Transverse colon (tissue), 4 donors: ENCODE results near the gene FOXL1.

Experiments used
- POLR2A ChIP-seq: fragments of 450-650 bp; IDR thresholded peaks from one replicate; pipeline ENCODE4 v1.6.1; 2016; ENCODE audit warnings: antibody characterized with exemption, mild to moderate bottlenecking, moderate library complexity
- POLR2AphosphoS5 ChIP-seq, 3 donors: sonication (generic); formaldehyde crosslinking; IDR thresholded peaks; one replicate each; pipeline ENCODE4 v1.6.1; 2016; ENCODE audit warnings: antibody characterized with exemption in 3 of 3
- TF ChIP-seq, protein P1 (sequence below), 5 experiments: fragments of 200-600 bp in 3 of 5; fragments of 450-650 bp in 2 of 5; sonication (generic) in 3 of 5; IDR thresholded peaks; 1 replicate in 2 of 5; 2 replicates in 3 of 5; pipeline ENCODE4 v1.5.1; 2016 to 2017; ENCODE audit warnings: antibody characterized with exemption in 5 of 5, inconsistent platforms in 3 of 5, mild to moderate bottlenecking in 2 of 5, moderate library complexity in 1 of 5

DNA sequence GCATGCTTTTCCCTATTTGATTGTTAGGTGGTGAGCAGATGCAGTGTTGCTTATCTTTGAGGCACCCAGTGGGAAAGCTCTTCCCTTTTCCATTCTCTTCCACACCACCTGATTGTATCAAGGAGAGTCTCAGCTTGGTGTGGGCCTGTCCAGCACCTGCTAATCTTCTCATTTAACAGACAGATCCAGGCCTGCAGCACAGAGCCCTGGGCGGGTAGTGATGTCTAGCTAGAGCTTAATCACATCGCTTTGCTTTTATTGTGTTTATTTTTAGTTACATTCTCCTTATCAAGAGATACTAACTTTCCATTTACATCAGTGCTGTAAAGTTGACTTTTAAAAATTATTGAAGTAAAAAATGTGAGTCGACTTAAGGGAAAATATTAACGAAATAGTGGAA, 24.2 kb downstream of the FOXL1 start:
- TF ChIP-seq, protein P1, sequence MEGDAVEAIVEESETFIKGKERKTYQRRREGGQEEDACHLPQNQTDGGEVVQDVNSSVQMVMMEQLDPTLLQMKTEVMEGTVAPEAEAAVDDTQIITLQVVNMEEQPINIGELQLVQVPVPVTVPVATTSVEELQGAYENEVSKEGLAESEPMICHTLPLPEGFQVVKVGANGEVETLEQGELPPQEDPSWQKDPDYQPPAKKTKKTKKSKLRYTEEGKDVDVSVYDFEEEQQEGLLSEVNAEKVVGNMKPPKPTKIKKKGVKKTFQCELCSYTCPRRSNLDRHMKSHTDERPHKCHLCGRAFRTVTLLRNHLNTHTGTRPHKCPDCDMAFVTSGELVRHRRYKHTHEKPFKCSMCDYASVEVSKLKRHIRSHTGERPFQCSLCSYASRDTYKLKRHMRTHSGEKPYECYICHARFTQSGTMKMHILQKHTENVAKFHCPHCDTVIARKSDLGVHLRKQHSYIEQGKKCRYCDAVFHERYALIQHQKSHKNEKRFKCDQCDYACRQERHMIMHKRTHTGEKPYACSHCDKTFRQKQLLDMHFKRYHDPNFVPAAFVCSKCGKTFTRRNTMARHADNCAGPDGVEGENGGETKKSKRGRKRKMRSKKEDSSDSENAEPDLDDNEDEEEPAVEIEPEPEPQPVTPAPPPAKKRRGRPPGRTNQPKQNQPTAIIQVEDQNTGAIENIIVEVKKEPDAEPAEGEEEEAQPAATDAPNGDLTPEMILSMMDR (IDR thresholded peaks at IDR 0.05): no peak
- TF ChIP-seq POLR2AphosphoS5 (IDR thresholded peaks at IDR 0.05): no peak
- TF ChIP-seq POLR2A: no peak
